M059J (cell line): ENCODE results near the gene MVK. TPM values are rescaled to one million over a fixed set of nuclear protein-coding genes. Genes with fewer than 3 reads are reported as not detected.

Experiments used
- DNase-seq: peaks from one replicate; pipeline ENCODE4 v3.0.0-alpha.2; 2012; ENCODE audit warnings: low read depth
- total RNA-seq: library from RNA; depleted of rRNA; stranded (reverse); fragments of >200 nt; shearing (Covaris generic); gene quantifications from 2 replicates; pipeline ENCODE4 v1.2.3, GENCODE V29; 2014

Gene MVK
- total RNA-seq, 1 experiment from 2014 or later = 30.6 TPM

DNA sequence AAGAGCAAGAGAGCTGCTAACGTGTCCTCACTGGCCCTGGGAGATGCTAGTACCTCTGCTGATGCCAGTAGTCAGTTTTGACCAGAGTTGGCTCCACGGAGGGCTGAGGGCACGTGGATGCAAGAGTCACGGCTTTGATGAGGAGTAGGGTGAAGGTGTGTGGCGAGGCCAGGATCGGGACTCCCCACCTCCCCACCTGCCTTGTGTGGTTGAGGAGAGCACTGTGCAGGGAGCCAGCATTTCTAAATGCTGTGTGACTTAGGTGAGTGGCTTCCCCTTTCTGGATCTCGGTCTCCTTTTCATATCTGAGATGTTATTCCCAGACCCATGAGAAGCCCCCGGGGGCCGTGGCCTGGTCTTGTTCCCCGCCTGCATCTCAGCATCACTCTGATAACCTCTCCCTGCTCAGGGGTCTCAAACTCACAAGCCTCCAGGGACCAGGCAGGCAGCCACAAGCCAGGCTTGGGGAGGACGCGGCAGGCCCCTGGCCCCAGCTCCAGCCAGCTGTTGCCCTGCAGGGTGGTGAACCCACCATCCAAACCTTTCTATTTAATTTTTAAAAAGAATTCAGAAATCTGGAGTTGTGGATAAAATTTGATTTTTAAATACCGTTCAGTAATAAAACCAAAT is 32.1 kb downstream of the MVK start:
- no peak for DNase-seq

- no peak for DNase-seq
Observed at GRCh38 chr12:109606320-109607028, 32.9 kb downstream of the MVK start.

DNA sequence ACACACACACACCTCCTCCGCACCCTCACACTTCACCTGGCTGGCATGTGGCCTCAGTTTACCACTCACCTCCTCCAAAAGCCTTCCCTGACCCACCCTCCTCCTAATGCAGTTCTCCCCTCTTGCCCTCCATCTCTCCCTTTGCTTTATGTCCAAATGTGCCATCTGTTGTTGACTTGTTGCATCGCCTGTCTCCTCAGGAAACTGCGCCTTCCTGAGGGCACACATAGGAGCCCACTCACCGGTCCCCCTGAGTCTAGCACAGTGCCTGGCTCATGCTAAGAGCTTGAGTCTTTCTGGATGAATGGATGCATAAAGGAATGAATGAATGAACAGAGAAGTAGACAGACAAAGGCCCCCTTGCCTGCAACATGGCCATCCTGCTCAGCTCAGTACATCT is 34.0 kb downstream of the MVK start:
- no peak for DNase-seq

DNA sequence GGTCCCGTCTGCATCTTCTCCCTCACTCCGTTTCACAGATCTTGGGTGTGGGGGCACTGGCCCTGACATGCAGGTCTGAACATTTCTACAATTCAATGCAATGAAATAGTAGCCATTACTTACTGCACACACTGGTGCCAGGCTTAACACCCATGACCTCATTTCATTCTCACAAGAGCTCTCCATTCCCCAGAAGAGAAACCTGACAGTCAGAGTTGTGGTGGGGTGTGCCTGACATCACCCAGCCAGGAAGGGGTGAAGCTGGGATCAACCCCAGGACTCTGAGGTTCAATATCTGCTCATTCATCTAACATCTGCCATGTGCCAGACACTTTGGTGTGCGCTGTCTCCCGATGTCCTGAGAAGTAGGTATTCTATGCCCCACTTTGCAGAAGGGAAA is 34.7 kb downstream of the MVK start:
- DNase-seq = no peak

DNA sequence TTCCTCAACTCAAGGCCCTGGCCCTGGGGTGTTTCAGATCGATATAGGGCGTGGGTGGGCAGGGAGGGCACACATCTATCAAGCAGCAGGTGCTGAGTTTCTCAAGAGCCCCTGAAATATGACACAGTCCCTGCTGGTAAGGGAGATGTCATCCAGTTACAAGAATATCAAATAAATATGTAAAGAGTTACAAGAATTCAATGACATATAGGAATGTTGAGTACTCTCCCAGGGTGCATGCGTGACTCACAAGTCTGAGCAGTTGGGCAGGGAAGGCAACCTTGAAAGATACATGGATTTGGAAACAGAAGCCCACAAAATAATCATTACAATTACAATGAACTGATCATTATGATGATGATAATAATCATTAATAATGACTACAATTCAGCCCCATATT is 35.2 kb downstream of the MVK start:
- DNase-seq = no peak

DNA sequence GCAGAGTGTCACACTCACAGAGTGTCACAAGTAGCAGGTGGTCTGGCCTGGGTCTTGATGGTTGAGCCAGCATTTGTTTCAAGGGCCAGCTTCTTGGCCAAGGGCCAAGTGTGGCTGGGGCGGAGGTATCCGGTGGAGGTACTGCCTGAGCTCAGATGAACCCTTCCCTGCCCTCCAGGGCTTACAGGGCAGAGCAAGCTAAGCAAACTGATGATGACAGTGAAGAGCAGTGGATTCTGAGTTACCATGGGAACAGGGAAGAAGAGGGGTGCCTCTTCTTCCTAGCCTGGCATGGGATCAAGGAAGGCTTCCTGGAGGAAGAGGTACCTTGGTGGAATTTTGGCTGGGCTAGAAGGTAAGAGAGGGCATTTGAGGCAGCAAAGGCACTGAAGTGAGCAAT is 35.7 kb downstream of the MVK start:
- no peak for DNase-seq

GRCh38 chr12:109610523-109610922 is 36.9 kb downstream of the MVK start:
- DNase-seq = no peak

- DNase-seq = peak; percentile 41
Observed at GRCh38 chr12:109611223-109611622, 37.6 kb downstream of the MVK start.

GRCh38 chr12:109612003-109612402 is 38.4 kb downstream of the MVK start:
- DNase-seq = no peak

DNA sequence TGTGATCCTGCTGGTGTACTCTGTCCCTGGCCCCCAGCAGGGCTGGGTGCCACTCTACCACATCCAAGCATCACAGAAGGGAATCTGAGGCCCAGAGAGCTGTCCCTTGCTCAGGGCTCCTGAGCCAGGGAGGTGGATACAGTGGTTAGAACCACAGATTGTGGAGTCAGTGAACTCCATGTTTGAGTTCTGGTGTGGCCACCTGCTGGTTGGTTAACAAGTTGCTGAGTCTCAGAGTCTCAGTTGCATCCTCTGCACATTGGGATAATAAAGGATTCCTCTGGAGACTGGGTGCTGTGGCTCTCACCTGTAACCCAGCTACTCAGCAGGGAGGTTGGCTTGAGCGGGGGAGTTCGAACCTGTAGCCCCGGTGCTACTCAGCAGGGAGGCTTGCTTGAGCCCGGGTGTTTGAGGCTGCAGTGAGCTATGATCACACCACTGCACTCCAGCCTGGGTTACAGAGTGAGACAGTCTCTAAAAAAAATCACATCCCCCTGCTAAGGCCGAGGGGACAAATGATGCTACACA is 39.4 kb downstream of the MVK start:
- peak; percentile 27 for DNase-seq

DNA sequence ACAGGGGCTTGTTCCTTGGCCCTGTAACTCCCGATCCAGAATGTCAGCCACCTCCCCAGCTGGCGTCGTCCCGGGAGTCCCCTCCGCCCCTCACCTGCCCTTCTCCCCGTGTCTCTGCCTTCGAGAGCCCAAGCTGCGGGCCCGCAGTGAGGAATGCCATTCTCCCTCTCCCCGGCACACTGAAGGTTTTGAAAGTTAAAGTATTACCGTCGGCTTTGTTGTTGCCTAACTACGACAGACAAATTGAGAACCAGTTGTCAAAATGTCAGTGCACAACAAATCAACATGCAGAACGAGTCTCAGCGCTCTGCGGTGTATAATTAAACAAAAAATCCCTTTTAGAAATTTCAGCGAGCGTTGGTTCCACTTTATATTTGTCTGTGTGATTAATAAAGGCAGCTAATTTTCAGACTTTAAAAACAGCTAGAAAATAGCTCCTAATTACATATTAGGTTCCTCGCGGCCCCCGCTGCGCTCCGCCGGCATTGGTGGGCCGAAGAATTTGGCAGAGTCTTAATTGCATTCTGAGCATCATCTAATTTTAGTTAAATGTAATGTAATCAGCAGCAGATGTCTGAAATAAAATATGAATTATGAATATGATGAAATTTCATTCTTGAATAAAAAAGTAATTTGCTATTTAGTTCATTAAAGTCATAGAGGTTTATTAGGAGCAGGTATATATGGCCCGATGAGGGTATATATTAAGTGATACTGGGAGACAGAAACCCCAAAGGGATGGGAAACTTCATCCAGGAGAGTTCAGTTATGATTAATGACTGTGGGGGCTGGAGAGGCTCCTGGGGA is 40.3 kb downstream of the MVK start:
- no peak for DNase-seq

DNA sequence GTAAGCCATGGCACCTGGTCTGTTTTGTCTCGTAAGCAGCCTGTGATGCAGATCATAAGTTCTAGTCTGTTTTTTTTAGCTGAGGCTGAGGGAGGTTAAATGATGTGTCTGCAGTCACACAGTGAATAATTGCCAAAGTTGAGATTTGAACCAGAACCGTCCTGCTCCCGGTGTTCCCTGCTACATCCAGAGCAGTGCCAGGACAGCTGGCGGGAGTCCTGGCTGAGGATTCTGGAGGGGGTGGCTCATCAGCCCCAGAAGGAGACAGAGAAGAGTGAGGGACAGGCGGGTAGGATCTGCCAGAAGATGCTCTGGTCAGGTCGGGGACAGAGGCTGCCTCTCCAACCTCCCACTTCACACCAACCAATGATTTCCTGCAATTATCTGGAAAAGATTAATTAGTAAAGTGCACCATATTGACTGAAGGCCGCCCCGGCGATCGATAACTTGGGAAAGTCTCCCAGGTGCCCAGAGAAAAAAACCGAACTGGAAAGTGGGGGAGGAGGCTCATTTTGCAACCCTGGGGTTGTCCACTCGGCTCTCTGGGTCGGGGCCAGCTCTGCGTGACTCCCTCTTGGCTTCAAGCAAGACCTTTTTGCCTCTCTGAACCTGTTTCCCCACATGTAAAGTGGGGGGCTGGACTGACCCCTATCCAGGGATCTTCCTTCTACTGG is 42.1 kb downstream of the MVK start:
- DNase-seq = no peak

GRCh38 chr12:109617491-109617890 is 43.9 kb downstream of the MVK start:
- DNase-seq = no peak

DNA sequence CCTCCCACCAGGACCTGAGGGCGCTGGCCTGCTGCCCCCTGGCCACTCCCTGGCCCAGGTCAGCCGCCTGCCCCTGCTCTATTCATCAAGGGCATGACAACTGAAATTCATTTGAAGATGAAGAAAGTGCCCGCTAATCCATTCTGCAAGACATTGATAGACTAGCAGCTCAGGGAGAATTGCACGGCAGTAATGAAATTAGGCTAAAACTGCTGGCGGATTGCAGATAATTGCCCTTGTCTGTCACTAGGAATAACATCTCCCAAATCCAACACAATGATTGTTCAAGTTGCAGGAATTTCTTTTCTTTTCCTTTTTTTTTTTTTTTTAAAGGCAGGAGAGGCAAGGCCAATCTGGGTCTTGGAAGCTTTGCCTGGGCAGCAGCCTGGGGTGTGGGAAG is 44.5 kb downstream of the MVK start:
- DNase-seq = no peak

GRCh38 chr12:109619002-109619604 is 45.5 kb downstream of the MVK start:
- no peak for DNase-seq

- no peak for DNase-seq
Observed at GRCh38 chr12:109621211-109621694, 47.7 kb downstream of the MVK start.

DNA sequence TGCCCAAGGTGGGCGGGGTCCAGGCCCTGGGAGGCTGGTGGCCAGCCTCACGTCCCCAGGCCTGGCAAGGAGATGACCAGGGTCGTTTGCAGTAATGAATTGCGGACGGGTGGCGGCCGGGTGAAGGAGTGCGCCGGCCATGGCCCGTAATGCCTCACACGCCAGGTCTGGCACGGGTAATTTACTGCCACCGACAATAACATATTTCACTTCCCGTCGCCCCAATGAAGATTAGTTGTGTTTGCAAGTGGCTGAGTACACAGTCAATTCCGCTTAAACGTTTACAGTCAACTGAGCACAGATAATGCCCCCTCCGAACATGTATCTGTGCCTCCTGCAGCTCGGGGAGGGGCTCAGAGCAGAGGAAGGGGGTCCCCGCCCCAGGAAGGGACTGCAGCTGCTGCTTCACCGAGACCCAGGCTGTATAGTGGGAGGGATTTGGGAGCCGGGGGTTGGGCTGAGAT is 48.3 kb downstream of the MVK start:
- no peak for DNase-seq

DNA sequence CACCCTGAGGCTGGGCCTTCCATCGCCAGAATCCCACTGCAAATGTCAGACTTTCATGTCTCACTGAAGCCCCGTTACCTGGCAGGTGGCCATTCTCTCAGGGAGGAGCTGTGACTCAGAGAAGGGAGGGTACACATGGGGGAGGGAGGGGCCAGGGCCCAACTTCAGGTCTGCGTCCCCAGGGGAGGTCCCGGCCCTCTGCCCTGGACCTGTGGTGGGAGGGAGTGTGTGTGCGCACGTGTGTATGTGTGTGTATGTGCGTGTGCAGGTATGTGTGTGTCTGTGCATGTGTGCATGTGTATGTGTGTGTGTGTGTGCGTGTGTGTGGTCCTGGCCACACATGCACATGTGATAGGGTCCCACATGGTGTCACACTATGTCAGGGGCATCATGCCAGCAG is 50.9 kb downstream of the MVK start:
- peak; percentile 35 for DNase-seq

DNA sequence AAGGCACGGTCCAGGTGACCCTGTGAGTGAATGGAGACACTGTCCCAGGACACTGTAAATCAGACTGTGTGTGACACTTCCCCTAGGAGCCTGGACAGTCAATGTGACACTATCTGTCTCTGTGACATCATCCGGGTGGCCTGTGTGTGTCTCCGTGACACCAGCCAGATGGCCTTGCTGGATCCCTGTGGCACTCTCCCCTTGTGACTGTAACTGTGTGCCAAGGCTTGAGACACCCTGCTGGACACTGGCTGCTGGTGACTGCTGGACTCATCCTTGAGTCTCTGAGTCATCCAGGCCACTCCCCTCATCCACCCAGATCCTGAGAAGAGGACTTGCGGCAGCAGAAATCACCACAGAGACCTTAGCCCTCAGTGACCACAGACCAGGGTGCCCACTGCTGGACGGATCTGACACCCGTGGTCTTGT is 51.6 kb downstream of the MVK start:
- peak; percentile 73 for DNase-seq

DNA sequence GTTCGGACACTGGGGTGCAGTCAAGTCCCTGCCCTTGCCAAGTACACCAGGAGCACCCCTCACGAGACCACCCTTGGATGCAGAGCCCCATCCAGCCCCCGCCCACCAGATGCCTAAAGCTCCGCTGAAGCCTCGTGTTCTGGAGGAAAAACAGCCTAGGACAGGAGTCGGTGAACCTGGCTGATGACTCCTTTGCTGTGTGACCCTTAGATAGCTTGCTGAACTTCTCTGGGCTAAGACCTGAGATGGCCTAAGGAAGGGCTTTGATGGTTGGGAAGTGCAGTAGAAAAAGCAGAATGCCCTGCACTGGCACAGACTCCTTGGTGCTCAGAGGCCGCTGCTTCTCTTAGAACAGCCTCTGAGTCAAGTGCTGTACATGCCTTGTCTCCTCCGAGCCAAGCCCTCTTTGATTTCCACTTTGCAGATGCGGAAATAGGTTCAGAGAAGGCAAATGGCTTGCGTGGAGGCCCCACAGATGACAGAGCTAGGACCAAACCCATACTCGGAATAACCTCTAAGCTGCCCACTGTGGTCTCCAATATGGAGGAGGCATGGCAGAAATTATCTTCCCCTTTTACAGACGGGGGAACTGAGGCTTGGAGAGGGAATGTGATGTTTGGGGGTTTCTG is 52.3 kb downstream of the MVK start:
- no peak for DNase-seq
